HCT116 (cell line): ENCODE data around the gene TACC2. TPM values are rescaled to one million over a fixed set of nuclear protein-coding genes. Genes with fewer than 3 reads are reported as not detected.

Source experiments
- ATAC-seq: fragments of 200-7000 bp; cut with Tn5 transposase; 2 replicates; pipeline ENCODE4 v1.9.1; 2020; ENCODE audit warnings: mild to moderate bottlenecking, moderate library complexity
- BruUV-seq: library from RNA; stranded (reverse); fragments of 400-500 nt; replicated peaks from 2 replicates; lab custom pipeline; 2021; lab: Mats Ljungman, UMichigan
- CTCF ChIA-PET: fragments of 300-600 bp; sonication (Branson Sonifier 250); formaldehyde crosslinking; loops from one replicate; lab custom pipeline; 2021; ENCODE audit warnings: antibody characterized with exemption; lab: Charles Lee
- POLR2A ChIA-PET: fragments of 300-600, 350-600 bp; sonication (Branson Sonifier 250); formaldehyde crosslinking; loops from one replicate; lab custom pipeline; 2021; ENCODE audit warnings: antibody characterized with exemption; lab: Charles Lee
- RAD21 ChIA-PET, 2 experiments: fragments of 300-600 bp; sonication (Branson Sonifier 250); formaldehyde crosslinking; loops; one replicate each; lab custom pipeline; 2023; ENCODE audit warnings: low total read pairs in 2 of 2; ENCODE audit not compliant: uncharacterized antibody in 2 of 2, unreplicated experiment in 2 of 2, low non-redundant PET in 1 of 2; lab: Charles Lee
- DNase-seq: peaks from one replicate; pipeline ENCODE4 v3.0.0-alpha.2; 2010; ENCODE audit warnings: low read depth, low spot score
- H2AFZ ChIP-seq: fragments of 200-600 bp; shearing (Covaris generic), sonication (generic); 2 replicates; pipeline ENCODE4 v1.6.1; 2017; ENCODE audit warnings: low read depth, mixed run types, mixed read lengths, antibody characterized with exemption, low read length; ENCODE audit not compliant: poor library complexity, severe bottlenecking
- H3K27ac ChIP-seq: 2 replicates; pipeline ENCODE4 v1.5.1; 2012; ENCODE audit warnings: low read depth, low read length
- H3K27me3 ChIP-seq: fragments of 200-600 bp; sonication (generic); 2 replicates; pipeline ENCODE4 v1.6.1; 2016; ENCODE audit warnings: mixed run types, low read length, mixed read lengths; ENCODE audit not compliant: insufficient read depth
- H3K36me3 ChIP-seq, 2 experiments: fragments of 200-500 bp in 1 of 2; fragments of 200-600 bp in 1 of 2; sonication (Bioruptor generic) in 1 of 2; sonication (generic) in 1 of 2; 2 replicates each; pipeline versions ENCODE4 v1.5.1 to v1.6.1; 2014 to 2016; ENCODE audit warnings: low read length in 2 of 2, inconsistent platforms in 1 of 2, mixed read lengths in 1 of 2, mixed run types in 1 of 2; ENCODE audit not compliant: insufficient read depth in 2 of 2, control insufficient read depth in 1 of 2
- H3K4me1 ChIP-seq, 2 experiments: fragments of 200-600 bp in 1 of 2; sonication (generic) in 1 of 2; 2 replicates each; pipeline versions ENCODE4 v1.5.1 to v1.6.1; 2012 to 2017; ENCODE audit warnings: low read length in 2 of 2, inconsistent platforms in 1 of 2, mild to moderate bottlenecking in 1 of 2, mixed read lengths in 1 of 2, mixed run types in 1 of 2, moderate library complexity in 1 of 2; ENCODE audit not compliant: insufficient read depth in 2 of 2, control insufficient read depth in 1 of 2
- H3K4me2 ChIP-seq: fragments of 200-600 bp; sonication (generic); 2 replicates; pipeline ENCODE4 v1.6.1; 2017; ENCODE audit warnings: mixed run types, low read length, mixed read lengths
- H3K4me3 ChIP-seq, 2 experiments: fragments of 200-600 bp in 1 of 2; sonication (generic) in 1 of 2; replicated peaks in 1 of 2; 2 replicates each; pipeline ENCODE4 v1.5.1; 2011 to 2016; ENCODE audit warnings: low read length in 2 of 2, control low read depth in 1 of 2, low read depth in 1 of 2, mild to moderate bottlenecking in 1 of 2, mixed read lengths in 1 of 2, mixed run types in 1 of 2
- H3K79me2 ChIP-seq: fragments of 200-600 bp; sonication (generic); 2 replicates; pipeline ENCODE4 v1.6.1; 2017; ENCODE audit warnings: mild to moderate bottlenecking, mixed run types, low read length, moderate library complexity, mixed read lengths; ENCODE audit not compliant: insufficient read depth
- H3K9ac ChIP-seq: fragments of 200-600 bp; sonication (generic); 2 replicates; pipeline ENCODE4 v1.6.1; 2016; ENCODE audit warnings: low read length, mixed read lengths
- H3K9me2 ChIP-seq: fragments of 200-600 bp; sonication (generic), shearing (Covaris generic); 2 replicates; pipeline ENCODE4 v1.6.1; 2017; ENCODE audit warnings: mixed run types, mild to moderate bottlenecking, moderate library complexity; ENCODE audit not compliant: insufficient read depth
- H3K9me3 ChIP-seq, 2 experiments: fragments of 200-500 bp in 1 of 2; fragments of 200-600 bp in 1 of 2; sonication (Bioruptor generic) in 1 of 2; sonication (generic) in 1 of 2; 2 replicates each; pipeline ENCODE4 v1.6.1; 2014 to 2017; ENCODE audit warnings: low read length in 2 of 2, mixed read lengths in 2 of 2, inconsistent platforms in 1 of 2, low read depth in 1 of 2, mild to moderate bottlenecking in 1 of 2, mixed run types in 1 of 2, moderate library complexity in 1 of 2; ENCODE audit not compliant: control insufficient read depth in 1 of 2, insufficient read depth in 1 of 2
- H4K20me1 ChIP-seq: fragments of 200-600 bp; sonication (generic), shearing (Covaris generic); 2 replicates; pipeline ENCODE4 v1.6.1; 2017; ENCODE audit warnings: mixed run types, mild to moderate bottlenecking, moderate library complexity; ENCODE audit not compliant: insufficient read depth
- CEBPB ChIP-seq: IDR thresholded peaks from 2 replicates; pipeline ENCODE4 v1.6.1; 2012; ENCODE audit warnings: low read depth
- ELF1 ChIP-seq: IDR thresholded peaks from 2 replicates; pipeline ENCODE4 v1.6.1; 2012; ENCODE audit warnings: low read depth, borderline replicate concordance
- EZH2phosphoT487 ChIP-seq: fragments of 200-600 bp; IDR thresholded peaks from 2 replicates; pipeline ENCODE4 v1.6.1; 2018; ENCODE audit warnings: antibody characterized with exemption, borderline replicate concordance
- FOSL1 ChIP-seq: IDR thresholded peaks from 2 replicates; pipeline ENCODE4 v1.6.1; 2012; ENCODE audit warnings: low read depth
- JUND ChIP-seq: IDR thresholded peaks from 2 replicates; pipeline ENCODE4 v1.6.1; 2012
- POLR2A ChIP-seq: IDR thresholded peaks from 2 replicates; pipeline ENCODE4 v1.7.0; 2011; ENCODE audit warnings: borderline replicate concordance; ENCODE audit not compliant: insufficient read depth, insufficient read length; ENCODE audit errors: extremely low read depth
- POLR2AphosphoS5 ChIP-seq: IDR thresholded peaks from 2 replicates; pipeline ENCODE4 v1.6.1; 2011; ENCODE audit warnings: mild to moderate bottlenecking, low read depth, low read length, moderate library complexity
- RAD21 ChIP-seq: IDR thresholded peaks from 2 replicates; pipeline ENCODE4 v1.6.1; 2012; ENCODE audit warnings: low read depth, mild to moderate bottlenecking
- REST ChIP-seq: IDR thresholded peaks from 2 replicates; pipeline ENCODE4 v1.6.1; 2012; ENCODE audit warnings: low read depth
- SIN3A ChIP-seq: IDR thresholded peaks from 2 replicates; pipeline ENCODE4 v1.6.1; 2012; ENCODE audit warnings: low read depth
- SP1 ChIP-seq: IDR thresholded peaks from 2 replicates; pipeline ENCODE4 v1.6.1; 2012; ENCODE audit warnings: low read depth
- SRF ChIP-seq: IDR thresholded peaks from 2 replicates; pipeline ENCODE4 v1.6.1; 2012; ENCODE audit warnings: low read depth
- TCF7L2 ChIP-seq: IDR thresholded peaks from 2 replicates; pipeline ENCODE4 v1.7.0; 2011; ENCODE audit warnings: borderline replicate concordance, inconsistent platforms; ENCODE audit not compliant: insufficient read depth, insufficient read length; ENCODE audit errors: extremely low read depth
- YY1 ChIP-seq: IDR thresholded peaks from 2 replicates; pipeline ENCODE4 v1.6.1; 2011; ENCODE audit warnings: low read length, low read depth, moderate library complexity, mild to moderate bottlenecking; ENCODE audit not compliant: insufficient replicate concordance; ENCODE audit errors: extremely low read depth
- ZFX ChIP-seq: fragments of 450-650 bp; IDR thresholded peaks from 2 replicates; pipeline ENCODE4 v1.6.1; 2017
- ZNF274 ChIP-seq: fragments of 200-500 bp; sonication (Bioruptor generic); IDR thresholded peaks from 2 replicates; pipeline ENCODE4 v1.6.1; 2014; ENCODE audit warnings: mild to moderate bottlenecking, low read depth, low read length, inconsistent platforms
- intact Hi-C: fragments of 100-400 bp; cut with micrococcal nuclease; formaldehyde crosslinking; loops from 2 replicates; pipeline ENCODE4 v1.10.0; 2022
- total RNA-seq: library from RNA; stranded (reverse); gene quantifications from one replicate; pipeline ENCODE4 v1.2.1, GENCODE V29; 2021; ENCODE audit not compliant: unreplicated experiment

The TACC2 gene
- total RNA-seq, 1 experiment from 2014 or later = 38.6 TPM

- BruUV-seq = no TSS peak
- H3K79me2 ChIP-seq = peaks cover 22% of the 10 kb centered on the region
- H2AFZ ChIP-seq = no peak overlapping the region
- H4K20me1 ChIP-seq = no peaks in the 10 kb centered on the region
- H3K27ac ChIP-seq = no peak overlapping the region
- CTCF ChIA-PET = no interaction called here
- H3K9ac ChIP-seq = no peak overlapping the region
- intact Hi-C loops = no loop called here
- no peak overlapping the region for H3K4me2 ChIP-seq
- no peaks in the 10 kb centered on the region for H3K9me2 ChIP-seq
- DNase-seq = no peak
- no peaks in the 10 kb centered on the region; a peak in 1 of 4 replicates for H3K36me3 ChIP-seq
- TF ChIP-seq POLR2A (no peak), SIN3A (no peak), ZFX (no peak), SP1 (no peak), RAD21 (no peak), EZH2phosphoT487 (no peak), JUND (no peak), FOSL1 (no peak), ZNF274 (no peak), YY1 (no peak), TCF7L2 (no peak), REST (no peak), POLR2AphosphoS5 (no peak), CEBPB (no peak), SRF (no peak), ELF1 (no peak)
- no peak overlapping the region for H3K4me3 ChIP-seq
- POLR2A ChIA-PET = no interaction called here
- H3K27me3 ChIP-seq = no peaks in the 10 kb centered on the region
- RAD21 ChIA-PET = no interaction called here
- no peaks in the 10 kb centered on the region for H3K9me3 ChIP-seq
- peaks cover 0 to 8% of the 10 kb centered on the region in 2 experiments; a peak in 1 of 4 replicates for H3K4me1 ChIP-seq
- ATAC-seq = no peak
Measured at GRCh38 chr10:122120008-122120744, 131.2 kb downstream of the TACC2 start.
